Upper lobe of right lung (tissue), 1 donor: Measurements from ENCODE around the gene COL4A4. TPM values are rescaled to one million over a fixed set of nuclear protein-coding genes. Genes with fewer than 3 reads are reported as not detected.
A peak's percentile ranks its signal among the peaks of the same experiment; 100 is the strongest.

Source experiments
- ATAC-seq: fragments of 200-7000 bp; cut with Tn5 transposase; one replicate; pipeline ENCODE4 v1.9.1; 2020; ENCODE audit warnings: mild to moderate bottlenecking, moderate library complexity
- DNase-seq: peaks from one replicate; pipeline ENCODE4 v3.0.0-alpha.2; 2020
- H3K27ac ChIP-seq: fragments of 200-600 bp; one replicate; pipeline ENCODE4 v1.8.0; 2022
- H3K27me3 ChIP-seq: fragments of 200-600 bp; one replicate; pipeline ENCODE4 v1.8.0; 2022; ENCODE audit warnings: mild to moderate bottlenecking
- H3K36me3 ChIP-seq: fragments of 200-600 bp; one replicate; pipeline ENCODE4 v1.8.0; 2022
- H3K4me1 ChIP-seq: fragments of 200-600 bp; one replicate; pipeline ENCODE4 v1.8.0; 2022
- H3K4me3 ChIP-seq: fragments of 200-600 bp; one replicate; pipeline ENCODE4 v1.8.0; 2022; ENCODE audit warnings: mild to moderate bottlenecking
- H3K9me3 ChIP-seq: fragments of 200-600 bp; one replicate; pipeline ENCODE4 v1.8.0; 2022
- intact Hi-C: fragments of 100-400 bp; cut with DNase I; formaldehyde crosslinking; loops from one replicate; pipeline ENCODE4 v1.11.0; 2022
- total RNA-seq: library from RNA; stranded (reverse); fragmentation: NEBNext Ultra II Directional; extraction: Animal tissue kit (Norgen Biotek cat#: 25700); gene quantifications from one replicate; pipeline ENCODE4 v1.2.1, GENCODE V29; 2021
- TF ChIP-seq, protein P1 (sequence below): fragments of 200-600 bp; IDR thresholded peaks from one replicate; pipeline ENCODE4 v1.8.0; 2022; ENCODE audit warnings: antibody characterized with exemption
- donor health status: DM: no; HTN: yes; CAD: no; lungs with severe emphysema.

Gene COL4A4
- total RNA-seq, 1 donor from 2014 or later = 36.1 TPM

DNA sequence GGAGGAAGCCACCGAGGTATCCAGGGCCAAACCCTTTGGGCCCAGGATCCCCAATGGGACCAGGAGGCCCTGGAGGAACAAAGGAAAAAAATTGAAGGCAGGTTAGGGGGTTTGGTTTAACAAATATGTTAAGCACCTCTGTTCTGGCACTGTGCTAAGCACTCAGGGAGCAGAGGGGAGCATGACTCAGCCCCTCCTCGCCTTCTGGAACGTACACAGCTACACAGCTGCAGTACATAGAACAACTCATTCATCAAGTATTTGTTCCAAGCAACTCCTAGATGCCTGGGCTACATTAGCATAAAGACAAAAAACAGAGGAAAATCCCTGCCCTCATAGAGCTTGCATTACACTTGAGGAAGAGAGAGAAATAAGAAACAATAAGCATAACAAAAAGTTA lies 153.6 kb downstream of the COL4A4 start:
- intact Hi-C loops = no loop called here

DNA sequence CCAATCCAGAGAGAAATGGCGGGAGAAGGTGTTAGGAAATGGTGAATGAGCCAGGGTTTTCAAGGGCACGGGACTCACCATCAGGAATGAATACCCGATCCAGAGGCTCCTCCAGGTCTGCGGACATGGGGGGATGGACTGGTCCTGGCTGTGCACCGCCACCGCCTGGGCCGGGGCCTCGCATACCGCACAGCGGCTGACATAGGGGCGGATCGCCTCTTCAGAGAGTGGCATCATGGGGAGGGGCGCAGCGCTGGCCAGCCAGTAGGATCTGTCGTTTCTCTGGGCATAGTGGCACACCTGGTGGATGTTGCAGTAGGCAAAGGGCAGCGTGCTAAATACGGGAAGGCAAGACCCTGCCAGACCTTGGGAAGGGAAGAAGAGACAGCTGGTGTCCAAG lies 156.1 kb downstream of the COL4A4 start:
- Histone ChIP-seq H3K27ac (no peak overlapping the region), H3K4me1 (no peaks in the 10 kb centered on the region), H3K36me3 (no peaks in the 10 kb centered on the region), H3K4me3 (no peak overlapping the region), H3K27me3 (no peaks in the 10 kb centered on the region), H3K9me3 (no peaks in the 10 kb centered on the region)
- intact Hi-C loops = no loop called here
- TF ChIP-seq, protein P1, sequence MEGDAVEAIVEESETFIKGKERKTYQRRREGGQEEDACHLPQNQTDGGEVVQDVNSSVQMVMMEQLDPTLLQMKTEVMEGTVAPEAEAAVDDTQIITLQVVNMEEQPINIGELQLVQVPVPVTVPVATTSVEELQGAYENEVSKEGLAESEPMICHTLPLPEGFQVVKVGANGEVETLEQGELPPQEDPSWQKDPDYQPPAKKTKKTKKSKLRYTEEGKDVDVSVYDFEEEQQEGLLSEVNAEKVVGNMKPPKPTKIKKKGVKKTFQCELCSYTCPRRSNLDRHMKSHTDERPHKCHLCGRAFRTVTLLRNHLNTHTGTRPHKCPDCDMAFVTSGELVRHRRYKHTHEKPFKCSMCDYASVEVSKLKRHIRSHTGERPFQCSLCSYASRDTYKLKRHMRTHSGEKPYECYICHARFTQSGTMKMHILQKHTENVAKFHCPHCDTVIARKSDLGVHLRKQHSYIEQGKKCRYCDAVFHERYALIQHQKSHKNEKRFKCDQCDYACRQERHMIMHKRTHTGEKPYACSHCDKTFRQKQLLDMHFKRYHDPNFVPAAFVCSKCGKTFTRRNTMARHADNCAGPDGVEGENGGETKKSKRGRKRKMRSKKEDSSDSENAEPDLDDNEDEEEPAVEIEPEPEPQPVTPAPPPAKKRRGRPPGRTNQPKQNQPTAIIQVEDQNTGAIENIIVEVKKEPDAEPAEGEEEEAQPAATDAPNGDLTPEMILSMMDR = no peak
- ATAC-seq = no peak
- DNase-seq = no peak

More for the DNA sequence above, 153.6 kb downstream of the COL4A4 start:
- Histone ChIP-seq H3K36me3 (no peaks in the 10 kb centered on the region), H3K9me3 (no peaks in the 10 kb centered on the region), H3K4me3 (no peak overlapping the region), H3K4me1 (no peaks in the 10 kb centered on the region), H3K27me3 (no peaks in the 10 kb centered on the region), H3K27ac (no peak overlapping the region)
- peak; percentile 62 for ATAC-seq
- DNase-seq = no peak
- TF ChIP-seq, protein P1 = no peak

DNA sequence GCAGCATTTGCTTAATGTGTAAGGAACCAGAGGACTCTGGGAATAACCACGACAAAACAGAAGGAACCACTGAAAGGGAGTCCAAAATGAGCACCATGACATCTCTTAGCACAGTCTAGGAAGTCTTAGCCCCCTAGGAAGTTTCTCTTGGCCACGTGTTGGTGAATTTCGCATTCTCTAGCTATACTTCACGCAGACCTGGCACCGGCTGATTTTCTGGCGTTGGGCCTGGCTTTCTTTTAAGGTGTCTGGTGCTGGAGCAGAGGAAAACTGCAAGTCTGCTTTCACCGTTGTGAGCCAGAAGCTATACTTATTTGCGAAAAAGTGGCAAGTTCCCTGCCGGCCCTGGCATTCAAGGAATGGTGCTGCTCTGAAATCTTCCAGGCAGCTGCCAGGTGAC lies 156.9 kb downstream of the COL4A4 start:
- Histone ChIP-seq H3K9me3 (no peaks in the 10 kb centered on the region), H3K4me3 (no peak overlapping the region), H3K36me3 (no peaks in the 10 kb centered on the region), H3K4me1 (no peaks in the 10 kb centered on the region), H3K27me3 (no peaks in the 10 kb centered on the region), H3K27ac (no peak overlapping the region)
- ATAC-seq (no peak), DNase-seq (no peak)
- intact Hi-C loops = no loop called here
- TF ChIP-seq, protein P1 = no peak

DNA sequence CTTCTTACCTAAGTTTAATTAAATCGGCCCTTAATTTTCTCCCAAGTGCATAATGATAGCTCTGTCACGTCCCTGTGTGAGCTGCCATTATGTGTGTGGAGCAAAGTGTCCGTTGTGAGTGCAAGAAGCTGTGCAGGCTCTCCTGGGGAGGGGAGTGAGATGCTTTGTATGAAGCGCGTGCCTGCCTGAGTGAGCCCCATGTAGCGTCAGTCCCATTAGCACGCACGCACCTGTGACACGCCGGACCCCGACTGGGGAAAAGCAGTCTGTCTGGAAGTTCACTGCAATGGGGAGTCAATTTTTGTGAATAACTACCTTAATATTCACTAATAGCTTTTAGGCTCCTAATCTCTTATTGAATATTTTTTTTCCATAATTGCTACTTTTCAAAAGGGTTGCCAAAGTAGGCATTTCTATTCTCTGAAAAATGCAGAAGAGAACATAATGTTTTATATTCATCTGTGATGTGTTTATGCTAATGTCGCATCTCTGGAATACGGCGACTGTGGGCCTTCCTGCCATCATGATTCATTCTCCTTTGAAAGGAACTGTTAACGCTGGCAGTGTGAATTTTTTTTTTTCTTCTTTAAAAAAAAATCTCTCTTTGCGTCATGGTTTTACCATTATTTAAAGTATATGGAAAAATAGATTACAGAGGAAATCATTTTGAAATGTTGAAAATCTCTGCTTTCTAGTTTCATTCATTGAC lies 157.7 kb downstream of the COL4A4 start:
- DNase-seq (no peak), ATAC-seq (no peak)
- intact Hi-C loops = no loop called here
- Histone ChIP-seq H3K27ac (no peak overlapping the region), H3K9me3 (no peaks in the 10 kb centered on the region), H3K36me3 (no peaks in the 10 kb centered on the region), H3K4me1 (no peaks in the 10 kb centered on the region), H3K27me3 (no peaks in the 10 kb centered on the region), H3K4me3 (no peak overlapping the region)
- TF ChIP-seq, protein P1 = no peak

DNA sequence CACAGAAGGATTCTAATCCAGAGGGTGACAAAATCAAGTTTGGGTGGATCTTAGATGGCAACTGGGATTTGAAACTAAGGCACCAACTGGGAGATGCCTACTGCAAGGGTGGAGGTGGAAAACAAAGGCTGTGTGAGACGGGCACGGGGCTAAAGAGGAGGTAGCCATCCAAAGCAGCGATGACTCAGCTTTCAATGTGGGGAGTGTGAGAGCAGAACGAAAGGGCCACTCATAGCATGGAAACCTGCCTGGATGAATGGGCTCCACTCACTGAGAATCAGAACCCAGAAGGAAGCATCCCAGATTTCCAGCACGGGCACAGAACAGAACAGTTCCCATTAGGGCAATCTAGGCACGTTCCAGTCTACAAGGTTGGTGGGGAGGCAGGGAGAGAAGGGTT lies 159.5 kb downstream of the COL4A4 start:
- no peaks in the 10 kb centered on the region for H3K9me3 ChIP-seq
- TF ChIP-seq, protein P1 = no peak
- no peaks in the 10 kb centered on the region for H3K4me1 ChIP-seq
- H3K27me3 ChIP-seq = no peaks in the 10 kb centered on the region
- DNase-seq (no peak), ATAC-seq (no peak)
- peaks cover 1% of the 10 kb centered on the region for H3K36me3 ChIP-seq
- H3K4me3 ChIP-seq = no peak overlapping the region
- no peak overlapping the region for H3K27ac ChIP-seq
- intact Hi-C loops = no loop called here

DNA sequence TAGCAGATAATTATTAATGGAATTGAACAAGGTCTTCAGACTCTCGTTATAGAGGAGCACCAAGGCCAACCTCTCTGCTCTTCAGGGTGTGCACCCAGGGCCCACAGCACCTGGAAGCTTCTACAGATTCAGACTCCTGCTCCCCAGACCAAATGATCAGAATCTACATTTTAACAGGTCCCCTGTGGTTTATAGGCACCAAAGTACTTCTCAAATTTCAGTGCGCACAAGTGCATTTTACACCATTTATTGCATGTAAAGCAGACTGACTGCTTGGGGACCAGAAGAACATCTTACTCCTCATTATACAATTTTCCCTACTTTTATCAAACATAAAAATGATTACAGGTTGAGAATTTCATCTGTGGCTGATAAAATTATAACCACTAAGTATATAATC lies 163.9 kb downstream of the COL4A4 start:
- DNase-seq = no peak

More for the DNA sequence above, 163.9 kb downstream of the COL4A4 start:
- no peaks in the 10 kb centered on the region for H3K27me3 ChIP-seq
- H3K4me1 ChIP-seq = no peaks in the 10 kb centered on the region
- ATAC-seq = no peak
- H3K4me3 ChIP-seq = no peak overlapping the region
- no peak overlapping the region for H3K27ac ChIP-seq
- intact Hi-C loops = no loop called here
- H3K9me3 ChIP-seq = no peaks in the 10 kb centered on the region
- peaks cover 14% of the 10 kb centered on the region for H3K36me3 ChIP-seq
- TF ChIP-seq, protein P1 = no peak
